Gastrocnemius medialis (tissue), 4 donors: ENCODE results near the gene LAMC1.

Experiments used
- CTCF ChIP-seq, 5 experiments: fragments of 450-650 bp in 3 of 5; fragments of 200-600 bp in 2 of 5; sonication (generic) in 2 of 5; IDR thresholded peaks in 4 of 5; conservative IDR thresholded peaks in 1 of 5; 1 replicate in 4 of 5; 2 replicates in 1 of 5; pipeline ENCODE4 v1.5.1; 2016 to 2019; ENCODE audit warnings: antibody characterized with exemption in 5 of 5, mild to moderate bottlenecking in 3 of 5, moderate library complexity in 3 of 5
- POLR2A ChIP-seq, 2 donors: fragments of 450-650 bp; IDR thresholded peaks; one replicate each; pipeline ENCODE4 v1.6.1; 2017; ENCODE audit warnings: antibody characterized with exemption in 2 of 2, mild to moderate bottlenecking in 2 of 2, moderate library complexity in 2 of 2

- TF ChIP-seq CTCF (IDR thresholded peaks at IDR 0.05 in 4 of 5, conservative IDR thresholded peaks at IDR 0.05 in 1 of 5) (no peak), POLR2A (IDR thresholded peaks at IDR 0.05) (no peak)
These were observed 155.3 kb downstream of the LAMC1 start for GRCh38 chr1:183178545-183178944.
